ENCODE measurements around the gene MUC22.
A peak's percentile ranks its signal among the peaks of the same experiment; 100 is the strongest.

MUC22 gene

DNA sequence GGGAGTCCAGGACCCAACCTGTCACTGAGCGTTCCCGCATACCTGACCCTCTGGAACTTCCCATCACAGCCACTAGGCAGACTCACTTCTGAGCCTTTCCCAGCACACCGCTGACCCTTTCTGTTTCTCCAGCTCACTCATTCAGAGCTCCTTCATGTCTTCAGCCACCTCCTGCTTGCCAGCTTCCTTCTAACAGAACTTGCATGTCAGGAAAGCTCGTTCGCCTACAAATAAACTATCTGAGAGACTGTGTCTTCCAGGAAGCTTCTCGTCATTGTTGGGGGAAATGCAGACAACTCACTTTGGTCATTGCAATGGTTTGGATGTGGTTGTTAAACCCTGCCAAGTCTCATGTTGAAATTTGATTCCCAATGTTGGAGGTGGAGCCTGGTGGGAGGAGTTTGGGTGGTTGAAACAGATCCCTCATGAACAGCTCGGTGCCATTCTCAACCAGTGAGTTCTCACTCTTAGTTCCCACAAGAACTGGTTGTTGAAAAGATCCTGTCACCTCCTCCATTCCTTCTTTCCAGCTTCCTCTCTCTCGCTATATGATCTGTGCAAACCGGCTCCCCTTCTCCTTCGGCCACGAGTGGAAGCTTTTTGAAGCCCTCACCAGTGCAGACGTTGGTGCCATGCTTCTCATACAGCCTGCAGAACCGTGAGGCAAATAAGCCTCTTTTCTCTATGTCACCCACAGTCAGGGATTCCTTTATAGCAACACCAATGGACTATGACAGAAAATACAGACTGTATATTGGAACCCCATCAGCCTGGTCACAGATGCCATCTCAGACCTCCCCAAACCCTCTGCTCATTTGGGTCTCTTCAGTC, 28.1 kb upstream of the MUC22 start:
- ChIA-PET CTCF (interaction anchor here (0.8 to 1.6 kb wide), 4 partner anchors 9 to 66 kb away, joined by 3 to 5 read pairs (median 4); no protein-coding TSS in a partner anchor), POLR2A (interaction anchor here (0.8 to 1.2 kb wide), 4 partner anchors 21 to 369 kb away, joined by 3 to 8 read pairs (median 4); partner anchors contain the start of gene VARS2)
- TF ChIP-seq CTBP1 (IDR thresholded peaks at IDR 0.05; ENCODE audit: borderline replicate concordance) (no peak), ELF4 (IDR thresholded peaks at IDR 0.05) (no peak), L3MBTL2 (conservative IDR thresholded peaks at IDR 0.05) (0 out of 2 replicates have a peak, but pooled peaks have one; percentile 27), ZNF384 (IDR thresholded peaks at IDR 0.05) (no peak), TARDBP (IDR thresholded peaks at IDR 0.05) (no peak), ARNT (IDR thresholded peaks at IDR 0.05) (no peak), NFRKB (IDR thresholded peaks at IDR 0.05) (no peak)
- DNase-seq (ENCODE audit: extremely low spot score): peak; percentile 64

DNA sequence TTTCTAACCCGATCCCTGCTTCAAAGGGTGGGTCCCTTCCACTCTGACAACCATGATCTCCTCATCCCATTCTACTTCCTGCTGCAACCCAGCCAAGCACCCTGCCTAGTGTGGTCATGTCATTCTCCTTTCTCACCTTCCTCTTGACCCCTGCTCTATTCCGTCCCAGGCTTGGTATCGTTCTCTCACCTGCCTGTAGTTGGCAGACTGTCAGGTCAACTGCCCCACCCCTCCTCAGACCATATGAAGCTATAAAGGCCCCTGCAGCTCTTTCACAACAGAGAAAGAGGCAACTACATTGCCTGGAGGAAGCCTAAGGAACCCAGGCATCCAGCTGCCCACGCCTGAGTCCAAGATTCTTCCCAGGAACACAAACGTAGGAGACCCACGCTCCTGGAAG, 26.8 kb upstream of the MUC22 start, which contains the start of gene MUC21:
Gene MUC21, plus strand, starts transcription at position 280 of the 400 bp plus-strand sequence. CDS start 241 bp downstream, outside the sequence.
- DNase-seq (ENCODE audit: extremely low spot score): no peak
- ChIA-PET POLR2A (no interaction called here), CTCF (no interaction called here)
- no peak for TF ChIP-seq BHLHE40 (IDR thresholded peaks at IDR 0.05; ENCODE audit: borderline replicate concordance)
- TF ChIP-seq FOXM1 (IDR thresholded peaks at IDR 0.05; ENCODE audit: borderline replicate concordance): no peak
- TF ChIP-seq FOXA1 (IDR thresholded peaks at IDR 0.05): no peak
- TF ChIP-seq PKNOX1 (IDR thresholded peaks at IDR 0.05): no peak
- TF ChIP-seq ARNT (IDR thresholded peaks at IDR 0.05): no peak
- no peak for TF ChIP-seq FOXK2 (IDR thresholded peaks at IDR 0.05)
- TF ChIP-seq L3MBTL2 (conservative IDR thresholded peaks at IDR 0.05): no peak
- no peak for TF ChIP-seq HDGF (IDR thresholded peaks at IDR 0.05; ENCODE audit: borderline replicate concordance)
- TF ChIP-seq LEF1 (IDR thresholded peaks at IDR 0.05; ENCODE audit: borderline replicate concordance): no peak
- TF ChIP-seq SP1 (IDR thresholded peaks at IDR 0.05): no peak
- TF ChIP-seq ZNF384 (IDR thresholded peaks at IDR 0.05): no peak

DNA sequence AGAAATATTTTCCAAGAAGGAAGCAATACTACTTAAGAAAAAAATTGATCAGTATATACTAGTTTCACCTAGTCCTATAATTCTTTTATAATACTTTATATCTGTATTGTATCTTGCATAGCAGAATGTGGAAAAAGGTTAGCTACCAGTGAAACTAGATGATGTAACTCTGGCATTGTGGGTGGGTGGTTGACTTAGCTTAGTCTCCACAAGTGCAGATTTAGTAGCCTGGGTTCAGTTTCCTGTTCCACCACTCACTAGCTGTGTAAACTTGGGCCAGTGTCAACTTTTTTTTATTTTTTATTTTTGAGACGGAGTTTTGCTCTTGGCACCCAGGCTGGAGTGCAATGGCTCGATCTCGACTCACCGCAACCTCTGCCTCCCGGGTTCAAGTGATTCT, 24.8 kb upstream of the MUC22 start:
- TF ChIP-seq BHLHE40 (IDR thresholded peaks at IDR 0.05; ENCODE audit: borderline replicate concordance): no peak
- TF ChIP-seq SUZ12 (IDR thresholded peaks at IDR 0.05): no peak
- no peak for TF ChIP-seq HDGF (IDR thresholded peaks at IDR 0.05; ENCODE audit: borderline replicate concordance)
- no peak for TF ChIP-seq NFRKB (IDR thresholded peaks at IDR 0.05)
- TF ChIP-seq TARDBP (IDR thresholded peaks at IDR 0.05): no peak
- no peak for TF ChIP-seq ARNT (IDR thresholded peaks at IDR 0.05)
- no peak for TF ChIP-seq ZNF384 (IDR thresholded peaks at IDR 0.05)
- TF ChIP-seq FOXM1 (IDR thresholded peaks at IDR 0.05; ENCODE audit: borderline replicate concordance): no peak
- TF ChIP-seq FOXA1 (IDR thresholded peaks at IDR 0.05): no peak
- TF ChIP-seq PKNOX1 (IDR thresholded peaks at IDR 0.05): no peak
- no peak for TF ChIP-seq FOXK2 (IDR thresholded peaks at IDR 0.05)
- no peak for TF ChIP-seq CTBP1 (IDR thresholded peaks at IDR 0.05; ENCODE audit: borderline replicate concordance)
- no peak for TF ChIP-seq ELF4 (IDR thresholded peaks at IDR 0.05)
- no peak for TF ChIP-seq L3MBTL2 (conservative IDR thresholded peaks at IDR 0.05)
- DNase-seq (ENCODE audit: extremely low spot score): no peak
- POLR2A ChIA-PET: no interaction called here
- CTCF ChIA-PET: no interaction called here

DNA sequence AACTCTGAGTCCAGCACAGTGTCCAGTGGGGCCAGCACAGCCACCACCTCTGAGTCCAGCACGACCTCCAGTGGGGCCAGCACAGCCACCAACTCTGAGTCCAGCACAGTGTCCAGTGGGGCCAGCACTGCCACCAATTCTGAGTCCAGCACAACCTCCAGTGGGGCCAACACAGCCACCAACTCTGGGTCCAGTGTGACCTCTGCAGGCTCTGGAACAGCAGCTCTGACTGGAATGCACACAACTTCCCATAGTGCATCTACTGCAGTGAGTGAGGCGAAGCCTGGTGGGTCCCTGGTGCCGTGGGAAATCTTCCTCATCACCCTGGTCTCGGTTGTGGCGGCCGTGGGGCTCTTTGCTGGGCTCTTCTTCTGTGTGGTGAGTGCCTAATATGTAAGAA, 23.0 kb upstream of the MUC22 start:
- TF ChIP-seq TARDBP (IDR thresholded peaks at IDR 0.05): no peak
- no peak for TF ChIP-seq FOXA1 (IDR thresholded peaks at IDR 0.05)
- no peak for TF ChIP-seq PKNOX1 (IDR thresholded peaks at IDR 0.05)
- TF ChIP-seq NFRKB (IDR thresholded peaks at IDR 0.05): no peak
- no peak for TF ChIP-seq SP1 (IDR thresholded peaks at IDR 0.05)
- no peak for TF ChIP-seq BHLHE40 (IDR thresholded peaks at IDR 0.05; ENCODE audit: borderline replicate concordance)
- no peak for TF ChIP-seq LEF1 (IDR thresholded peaks at IDR 0.05; ENCODE audit: borderline replicate concordance)
- TF ChIP-seq L3MBTL2 (conservative IDR thresholded peaks at IDR 0.05): no peak
- TF ChIP-seq ARNT (IDR thresholded peaks at IDR 0.05): no peak
- TF ChIP-seq SUZ12 (IDR thresholded peaks at IDR 0.05): no peak
- TF ChIP-seq ZNF384 (IDR thresholded peaks at IDR 0.05): no peak
- no peak for TF ChIP-seq FOXM1 (IDR thresholded peaks at IDR 0.05; ENCODE audit: borderline replicate concordance)
- no peak for TF ChIP-seq FOXK2 (IDR thresholded peaks at IDR 0.05)
- TF ChIP-seq ELF4 (IDR thresholded peaks at IDR 0.05): no peak
- TF ChIP-seq CTBP1 (IDR thresholded peaks at IDR 0.05; ENCODE audit: borderline replicate concordance): no peak
- no peak for TF ChIP-seq HDGF (IDR thresholded peaks at IDR 0.05; ENCODE audit: borderline replicate concordance)
- POLR2A ChIA-PET: no interaction called here
- CTCF ChIA-PET: interaction anchor here (0.9 kb wide), 1 partner anchor 82 kb away, joined by 3 read pairs; no protein-coding TSS in a partner anchor
- no peak for DNase-seq (ENCODE audit: extremely low spot score)

DNA sequence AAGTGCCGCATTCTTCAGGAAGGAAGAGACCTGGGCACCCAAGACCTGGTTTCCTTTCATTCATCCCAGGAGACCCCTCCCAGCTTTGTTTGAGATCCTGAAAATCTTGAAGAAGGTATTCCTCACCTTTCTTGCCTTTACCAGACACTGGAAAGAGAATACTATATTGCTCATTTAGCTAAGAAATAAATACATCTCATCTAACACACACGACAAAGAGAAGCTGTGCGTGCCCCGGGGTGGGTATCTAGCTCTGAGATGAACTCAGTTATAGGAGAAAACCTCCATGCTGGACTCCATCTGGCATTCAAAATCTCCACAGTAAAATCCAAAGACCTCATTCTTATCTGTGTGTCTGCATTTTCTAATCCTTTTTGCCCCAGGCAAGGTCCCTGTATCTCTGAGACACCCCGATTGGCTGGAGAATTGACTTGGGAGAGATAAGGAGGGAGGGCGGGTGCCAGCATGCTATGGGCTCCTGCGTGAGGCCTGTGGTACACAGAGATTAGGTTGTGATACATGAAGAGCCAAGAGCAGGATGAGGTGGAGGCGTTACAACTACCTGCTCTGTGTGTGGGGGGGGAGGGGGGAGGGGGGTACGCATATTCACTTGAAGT, 22.0 kb upstream of the MUC22 start:
- ChIA-PET POLR2A (no interaction called here), CTCF (interaction anchor here (0.9 to 1.5 kb wide), 2 partner anchors 72 to 81 kb away, joined by 3 read pairs; no protein-coding TSS in a partner anchor)
- no peak for DNase-seq (ENCODE audit: extremely low spot score)
- TF ChIP-seq CTBP1 (IDR thresholded peaks at IDR 0.05; ENCODE audit: borderline replicate concordance): no peak
- TF ChIP-seq BHLHE40 (IDR thresholded peaks at IDR 0.05; ENCODE audit: borderline replicate concordance): no peak
- TF ChIP-seq LEF1 (IDR thresholded peaks at IDR 0.05; ENCODE audit: borderline replicate concordance): no peak
- no peak for TF ChIP-seq FOXM1 (IDR thresholded peaks at IDR 0.05; ENCODE audit: borderline replicate concordance)
- TF ChIP-seq PKNOX1 (IDR thresholded peaks at IDR 0.05): no peak
- no peak for TF ChIP-seq ARNT (IDR thresholded peaks at IDR 0.05)
- TF ChIP-seq ZNF384 (IDR thresholded peaks at IDR 0.05): no peak
- no peak for TF ChIP-seq FOXA1 (IDR thresholded peaks at IDR 0.05)

All from HEK293T (cell line).